Endothelial cell of umbilical vein (primary cell): ENCODE data around the gene NAXE.

Experiments used
- CTCF ChIP-seq, 2 donors: IDR thresholded peaks; 1 replicate in 1 of 2; 2 replicates in 1 of 2; pipeline ENCODE4 v1.5.1; 2011; ENCODE audit warnings: low read length in 2 of 2, mild to moderate bottlenecking in 2 of 2, moderate library complexity in 2 of 2, control low read depth in 1 of 2, inconsistent platforms in 1 of 2, low read depth in 1 of 2; ENCODE audit not compliant: insufficient read depth in 1 of 2; ENCODE audit errors: extremely low read depth in 1 of 2
- EZH2 ChIP-seq: IDR thresholded peaks from 2 replicates; pipeline ENCODE4 v1.6.1; 2012; ENCODE audit warnings: borderline replicate concordance, low read depth, mild to moderate bottlenecking, moderate library complexity, low read length, inconsistent platforms; ENCODE audit not compliant: severe bottlenecking
- FOS ChIP-seq: IDR thresholded peaks from 2 replicates; pipeline ENCODE4 v1.6.1; 2011; ENCODE audit warnings: mild to moderate bottlenecking, low read length, moderate library complexity, borderline replicate concordance; ENCODE audit not compliant: insufficient read depth
- MYC ChIP-seq: IDR thresholded peaks from one replicate; pipeline ENCODE4 v1.6.1; 2011; ENCODE audit warnings: mild to moderate bottlenecking, low read depth, low read length
- POLR2A ChIP-seq: IDR thresholded peaks from 2 replicates; pipeline ENCODE4 v1.6.1; 2012; ENCODE audit warnings: low read depth, mild to moderate bottlenecking, control low read depth, low read length
- POLR2AphosphoS5 ChIP-seq: IDR thresholded peaks from 2 replicates; pipeline ENCODE4 v1.6.1; 2012; ENCODE audit warnings: low read depth, mild to moderate bottlenecking, control low read depth, low read length, moderate library complexity; ENCODE audit not compliant: insufficient read depth
- TF ChIP-seq, protein P1 (sequence below): IDR thresholded peaks from 2 replicates; pipeline ENCODE4 v1.6.1; 2011; ENCODE audit not compliant: insufficient read depth, insufficient read length

- peak; percentile 73 for TF ChIP-seq POLR2AphosphoS5
- no peak for TF ChIP-seq CTCF (IDR thresholded peaks at IDR 0.05; ENCODE audit: extremely low read depth in 1 of 2, insufficient read depth in 1 of 2, low read depth in 1 of 2, low read length in 2 of 2)
- peak; percentile 90 for TF ChIP-seq POLR2A
- no peak for TF ChIP-seq FOS
- TF ChIP-seq, protein P1, sequence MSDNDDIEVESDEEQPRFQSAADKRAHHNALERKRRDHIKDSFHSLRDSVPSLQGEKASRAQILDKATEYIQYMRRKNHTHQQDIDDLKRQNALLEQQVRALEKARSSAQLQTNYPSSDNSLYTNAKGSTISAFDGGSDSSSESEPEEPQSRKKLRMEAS, result peak; percentile 89
- TF ChIP-seq EZH2, result no peak
- TF ChIP-seq MYC, result peak; percentile 99
Observed at GRCh38 chr1:156601122-156601830, 9.7 kb downstream of the NAXE start, which contains the start of gene GPATCH4.
